Activated CD4-positive, CD25-positive, alpha-beta regulatory T cell (primary cell): ENCODE data around the gene LKAAEAR1.

Experiments
- DNase-seq, 4 experiments: peaks; one replicate each; lab custom pipeline; 2025; lab: John Stamatoyannopoulos, UW

Gene LKAAEAR1

DNA sequence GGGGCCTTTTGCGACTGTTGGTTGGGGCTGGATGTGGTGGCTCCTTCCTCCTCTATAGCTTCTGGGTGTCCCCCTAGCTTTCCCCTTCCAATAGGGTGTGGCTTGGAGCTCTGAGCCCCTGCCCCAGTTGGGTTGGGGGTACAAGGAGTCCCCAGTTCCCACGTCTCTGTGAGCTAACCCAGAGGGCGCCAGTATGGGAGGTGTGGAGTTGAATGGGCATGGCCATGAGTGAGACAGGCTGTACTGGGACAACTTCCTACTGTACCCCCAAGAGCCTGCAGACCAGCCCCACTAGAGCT is 47.0 kb downstream of the LKAAEAR1 start:
- no peak for DNase-seq

GRCh38 chr20:64036346-64037198 is 47.6 kb downstream of the LKAAEAR1 start:
- no peak for DNase-seq

GRCh38 chr20:64035933-64036345 is 48.3 kb downstream of the LKAAEAR1 start, which contains the start of gene C20orf204:
Gene C20orf204 (plus strand): TSS chr20:64036182. CDS start chr20:64036324, 142 bp downstream.
- no peak for DNase-seq

DNA sequence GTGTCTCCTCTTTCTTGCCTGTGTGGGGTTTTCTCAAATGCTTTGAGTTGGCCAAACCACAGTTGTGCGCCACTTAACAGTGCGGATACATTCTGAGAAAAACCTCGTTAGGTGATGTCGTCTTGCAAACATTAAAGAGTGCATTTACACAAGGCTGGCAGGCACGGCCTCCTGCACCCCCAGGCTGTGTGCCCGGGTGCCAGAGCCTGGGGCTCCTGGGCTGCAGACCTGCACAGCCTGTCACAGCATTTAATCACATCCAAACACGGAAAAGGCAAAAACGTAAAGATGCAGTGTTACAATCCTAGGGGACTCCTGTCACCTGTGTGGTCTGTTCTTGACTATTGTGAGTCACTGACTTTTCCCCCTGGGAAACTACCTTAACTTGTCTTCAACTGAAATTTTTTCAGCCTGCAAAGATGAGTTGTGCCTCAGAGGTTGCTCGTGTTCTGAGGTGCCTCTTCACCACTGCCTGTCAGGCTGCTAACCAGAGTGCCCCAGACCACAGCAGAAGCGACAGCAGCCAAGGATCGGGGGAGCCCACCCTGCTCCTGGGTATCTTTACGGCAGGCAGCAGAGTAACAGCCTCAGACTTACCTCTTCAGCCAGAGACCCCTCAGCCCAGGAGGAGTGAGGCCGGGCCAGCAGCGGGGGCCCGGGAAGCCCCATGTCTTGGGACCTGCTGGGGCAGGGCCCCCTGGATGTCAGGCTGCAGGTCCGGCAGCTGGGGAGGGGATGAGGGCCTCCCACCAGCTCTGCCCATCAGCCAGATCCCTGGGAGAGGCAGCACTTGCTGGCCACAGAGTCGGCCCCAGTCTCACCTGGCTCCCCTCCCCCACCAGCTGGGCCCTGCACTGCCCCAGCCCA is 48.9 kb downstream of the LKAAEAR1 start:
- no peak for DNase-seq

DNA sequence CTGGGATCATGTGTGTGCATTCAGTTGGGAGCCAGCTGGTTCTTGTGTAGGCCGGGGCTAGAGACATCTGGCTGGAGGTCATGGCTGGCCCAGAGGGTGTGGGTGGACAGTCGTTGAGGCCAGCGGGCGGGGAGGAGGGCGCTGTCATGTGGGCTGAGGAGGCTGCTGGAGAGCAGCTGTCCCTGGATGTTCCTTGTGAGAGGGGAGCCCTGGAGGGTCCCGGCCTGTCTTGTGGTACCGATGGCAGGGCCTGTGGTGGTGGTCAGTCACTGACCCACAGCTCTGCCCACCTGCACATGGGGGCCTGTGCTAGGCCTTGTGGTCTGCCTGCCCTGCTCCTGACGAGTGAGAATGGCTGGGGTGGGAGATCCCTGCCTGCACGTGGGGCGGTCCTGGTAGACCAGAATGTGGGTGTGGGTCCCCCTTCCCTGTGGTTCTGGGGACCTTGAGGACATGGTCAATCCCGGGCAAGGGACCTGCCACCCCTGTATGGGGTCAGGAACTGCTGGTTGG is 50.2 kb downstream of the LKAAEAR1 start:
- no peak for DNase-seq
